Thoracic aorta (tissue), 2 donors: Measurements from ENCODE around the gene MAP1LC3B. TPM values are rescaled to one million over a fixed set of nuclear protein-coding genes. Genes with fewer than 3 reads are reported as not detected.
A peak's percentile ranks its signal among the peaks of the same experiment; 100 is the strongest.

Source experiments
- ATAC-seq: fragments of 150-250 bp; one replicate; pipeline ENCODE4 v1.8.0; 2017; ENCODE audit warnings: low read depth; ENCODE audit not compliant: insufficient number of reproducible peaks, low FRiP score
- DNase-seq: peaks from one replicate; pipeline ENCODE4 v3.0.0-alpha.2; 2020; ENCODE audit warnings: low spot score
- H3K27ac ChIP-seq, 2 donors: fragments of 200-600 bp; sonication (generic); 1 replicate in 1 of 2; 2 replicates in 1 of 2; pipeline ENCODE4 v1.5.1; 2016; ENCODE audit warnings: mild to moderate bottlenecking in 2 of 2, moderate library complexity in 2 of 2
- H3K27me3 ChIP-seq: fragments of 200-600 bp; sonication (generic); replicated peaks from 2 replicates; pipeline ENCODE4 v1.6.0; 2016; ENCODE audit warnings: mild to moderate bottlenecking; ENCODE audit not compliant: insufficient read depth
- H3K36me3 ChIP-seq: fragments of 200-600 bp; sonication (generic); one replicate; pipeline ENCODE4 v1.5.1; 2016
- H3K4me1 ChIP-seq, 2 donors: fragments of 200-600 bp; sonication (generic); 1 replicate in 1 of 2; 2 replicates in 1 of 2; pipeline versions ENCODE4 v1.5.1 to v1.6.0; 2016; ENCODE audit warnings: low read depth in 2 of 2, mild to moderate bottlenecking in 1 of 2; ENCODE audit not compliant: control insufficient read depth in 1 of 2
- H3K4me3 ChIP-seq: fragments of 200-600 bp; sonication (generic); 2 replicates; pipeline ENCODE4 v1.5.1; 2016; ENCODE audit warnings: mild to moderate bottlenecking
- H3K9me3 ChIP-seq: fragments of 200-600 bp; sonication (generic); 2 replicates; pipeline ENCODE4 v1.5.1; 2016
- total RNA-seq, 2 donors: library from RNA; depleted of rRNA; stranded (reverse); fragments of >200 nt; gene quantifications; one replicate each; pipeline versions ENCODE4 v1.1.0 to v1.2.3, GENCODE V29; 2016
- TF ChIP-seq, protein P1 (sequence below): fragments of 200-600 bp; sonication (generic); IDR thresholded peaks from one replicate; pipeline ENCODE4 v1.5.1; 2019; ENCODE audit warnings: antibody characterized with exemption

MAP1LC3B gene
- total RNA-seq, 2 donors from 2014 or later = 65.4 to 80.4 TPM

- H3K9me3 ChIP-seq = no peaks in the 10 kb centered on the region
- H3K27ac ChIP-seq = no peak overlapping the region
- ATAC-seq (no peak), DNase-seq (no peak)
- TF ChIP-seq, protein P1, sequence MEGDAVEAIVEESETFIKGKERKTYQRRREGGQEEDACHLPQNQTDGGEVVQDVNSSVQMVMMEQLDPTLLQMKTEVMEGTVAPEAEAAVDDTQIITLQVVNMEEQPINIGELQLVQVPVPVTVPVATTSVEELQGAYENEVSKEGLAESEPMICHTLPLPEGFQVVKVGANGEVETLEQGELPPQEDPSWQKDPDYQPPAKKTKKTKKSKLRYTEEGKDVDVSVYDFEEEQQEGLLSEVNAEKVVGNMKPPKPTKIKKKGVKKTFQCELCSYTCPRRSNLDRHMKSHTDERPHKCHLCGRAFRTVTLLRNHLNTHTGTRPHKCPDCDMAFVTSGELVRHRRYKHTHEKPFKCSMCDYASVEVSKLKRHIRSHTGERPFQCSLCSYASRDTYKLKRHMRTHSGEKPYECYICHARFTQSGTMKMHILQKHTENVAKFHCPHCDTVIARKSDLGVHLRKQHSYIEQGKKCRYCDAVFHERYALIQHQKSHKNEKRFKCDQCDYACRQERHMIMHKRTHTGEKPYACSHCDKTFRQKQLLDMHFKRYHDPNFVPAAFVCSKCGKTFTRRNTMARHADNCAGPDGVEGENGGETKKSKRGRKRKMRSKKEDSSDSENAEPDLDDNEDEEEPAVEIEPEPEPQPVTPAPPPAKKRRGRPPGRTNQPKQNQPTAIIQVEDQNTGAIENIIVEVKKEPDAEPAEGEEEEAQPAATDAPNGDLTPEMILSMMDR = no peak
- H3K4me1 ChIP-seq = peaks cover 0 to 33% of the 10 kb centered on the region in 2 donors
- H3K36me3 ChIP-seq = peaks cover 9% of the 10 kb centered on the region
- H3K27me3 ChIP-seq = no peaks in the 10 kb centered on the region
- no peak overlapping the region for H3K4me3 ChIP-seq
Measured at GRCh38 chr16:87443016-87443415, 50.9 kb downstream of the MAP1LC3B start.

DNA sequence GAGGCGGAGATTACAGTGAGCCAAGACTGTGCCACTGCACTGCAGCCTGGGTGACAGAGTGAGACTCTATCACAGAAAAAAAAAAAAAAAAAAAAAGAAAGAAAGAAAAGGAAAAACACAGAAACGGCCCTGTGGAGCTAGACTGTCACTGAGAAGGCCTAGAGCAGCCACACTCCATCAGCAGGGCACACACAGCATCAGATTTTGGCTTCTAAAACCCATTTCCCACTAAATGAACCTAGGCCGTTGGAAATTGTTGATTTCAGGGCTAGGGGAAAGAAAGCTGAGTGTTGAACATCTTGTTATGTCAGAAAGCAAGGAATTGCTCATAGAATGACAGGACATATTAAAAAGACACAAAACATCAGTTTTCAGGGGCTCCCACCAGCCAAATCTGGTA lies 51.8 kb downstream of the MAP1LC3B start:
- Histone ChIP-seq H3K27me3 (no peaks in the 10 kb centered on the region), H3K4me3 (no peak overlapping the region), H3K9me3 (no peaks in the 10 kb centered on the region), H3K27ac (no peak overlapping the region), H3K4me1 (peaks cover 0 to 33% of the 10 kb centered on the region in 2 donors), H3K36me3 (peaks cover 9% of the 10 kb centered on the region)
- TF ChIP-seq, protein P1 = no peak
- no peak for ATAC-seq
- DNase-seq = no peak

DNA sequence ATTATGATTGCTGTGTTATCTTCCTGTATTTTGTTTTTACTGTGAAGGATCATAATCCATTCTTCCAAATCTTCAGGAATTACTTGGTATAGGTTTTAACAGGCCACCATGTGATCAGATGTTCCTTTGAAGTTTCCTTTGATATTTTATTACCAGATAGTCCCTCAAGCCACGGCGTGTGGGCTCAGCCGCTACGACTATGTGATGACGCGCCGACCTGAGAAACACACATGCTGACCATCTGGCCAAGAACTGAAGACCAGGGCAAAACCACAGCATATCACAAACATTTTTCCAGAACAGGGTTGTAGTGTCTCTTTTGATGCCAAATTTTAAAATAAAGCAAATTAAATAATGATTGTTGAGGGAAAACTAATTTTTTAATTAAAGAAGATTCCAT lies 53.4 kb downstream of the MAP1LC3B start:
- Histone ChIP-seq H3K9me3 (no peaks in the 10 kb centered on the region), H3K36me3 (peaks cover 9% of the 10 kb centered on the region), H3K27me3 (no peaks in the 10 kb centered on the region), H3K4me1 (peaks cover 0 to 33% of the 10 kb centered on the region in 2 donors), H3K4me3 (no peak overlapping the region), H3K27ac (no peak overlapping the region)
- ATAC-seq = no peak
- DNase-seq = no peak
- TF ChIP-seq, protein P1 = no peak

- TF ChIP-seq, protein P1 = no peak
- ATAC-seq (no peak), DNase-seq (no peak)
- no peaks in the 10 kb centered on the region for H3K27me3 ChIP-seq
- peaks cover 10% of the 10 kb centered on the region for H3K36me3 ChIP-seq
- H3K9me3 ChIP-seq = no peaks in the 10 kb centered on the region
- H3K4me3 ChIP-seq = no peak overlapping the region
- H3K4me1 ChIP-seq = peaks cover 0 to 29% of the 10 kb centered on the region in 2 donors
- H3K27ac ChIP-seq = peak overlapping the region; percentile 64 to 67
Measured at GRCh38 chr16:87446479-87446878, 54.3 kb downstream of the MAP1LC3B start.

DNA sequence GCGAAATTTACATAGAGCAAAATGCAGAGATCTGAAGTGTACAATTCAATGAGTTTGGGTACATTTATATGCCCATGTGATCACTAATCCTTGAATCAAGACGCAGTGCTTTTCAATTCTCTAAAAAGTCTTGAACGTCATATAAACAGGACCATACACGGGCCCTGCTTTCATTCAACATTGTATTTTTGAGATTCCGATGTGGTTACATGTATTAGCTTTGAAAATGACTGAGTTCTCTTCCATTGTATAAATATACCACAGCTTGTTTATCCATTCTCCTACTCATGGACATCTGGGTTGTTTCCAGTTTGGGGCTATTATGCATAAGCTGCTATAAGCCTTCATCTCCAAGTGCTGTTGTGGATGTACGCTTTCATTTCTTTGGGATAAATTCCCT lies 55.2 kb downstream of the MAP1LC3B start:
- Histone ChIP-seq H3K4me3 (no peak overlapping the region), H3K9me3 (no peaks in the 10 kb centered on the region), H3K27ac (peak overlapping the region; percentile 64 to 67), H3K27me3 (no peaks in the 10 kb centered on the region), H3K36me3 (peaks cover 15% of the 10 kb centered on the region), H3K4me1 (peaks cover 0 to 21% of the 10 kb centered on the region in 2 donors)
- DNase-seq = no peak
- no peak for ATAC-seq
- TF ChIP-seq, protein P1 = no peak
